CD4-positive, alpha-beta memory T cell (primary cell): ENCODE measurements around the gene COL4A2. TPM values are rescaled to one million over a fixed set of nuclear protein-coding genes. Genes with fewer than 3 reads are reported as not detected.

Experiments
- CTCF ChIA-PET: fragments of 350-600 bp; sonication (Branson Sonifier 250); formaldehyde crosslinking; loops from one replicate; lab custom pipeline; 2021; ENCODE audit warnings: inconsistent platforms; ENCODE audit not compliant: partially characterized antibody; lab: Charles Lee
- POLR2A ChIA-PET: fragments of 350-600 bp; sonication (Branson Sonifier 250); formaldehyde crosslinking; loops from one replicate; lab custom pipeline; 2021; ENCODE audit not compliant: partially characterized antibody; lab: Charles Lee
- DNase-seq, 5 donors: peaks; one replicate each; pipeline versions ENCODE4 v3.0.0 to v3.0.0-alpha.2; 2020 to 2022; ENCODE audit warnings: mixed read lengths in 1 of 5
- H3K27ac ChIP-seq: one replicate; pipeline ENCODE4 v1.7.0; 2013; ENCODE audit warnings: low read depth, low read length
- H3K27me3 ChIP-seq: 2 replicates; pipeline ENCODE4 v1.7.0; 2013; ENCODE audit warnings: mild to moderate bottlenecking, low read length, moderate library complexity; ENCODE audit not compliant: insufficient read depth
- H3K36me3 ChIP-seq: 2 replicates; pipeline ENCODE4 v1.7.0; 2013; ENCODE audit warnings: mild to moderate bottlenecking, low read length, moderate library complexity; ENCODE audit not compliant: insufficient read depth
- H3K4me1 ChIP-seq: 2 replicates; pipeline ENCODE4 v1.7.0; 2013; ENCODE audit warnings: mild to moderate bottlenecking, low read length, moderate library complexity; ENCODE audit not compliant: insufficient read depth
- H3K4me3 ChIP-seq, 2 donors: one replicate each; pipeline ENCODE4 v1.7.0; 2013; ENCODE audit warnings: low read length in 2 of 2, mild to moderate bottlenecking in 1 of 2
- H3K9me3 ChIP-seq, 2 donors: one replicate each; pipeline ENCODE4 v1.7.0; 2013; ENCODE audit warnings: low read length in 2 of 2, control low read depth in 1 of 2; ENCODE audit not compliant: control insufficient read depth in 1 of 2
- H3K27ac Mint-ChIP-seq, 7 donors: one replicate each; pipeline ENCODE4 v1.8.0; 2020 to 2021; ENCODE audit warnings: mixed read lengths in 7 of 7, mild to moderate bottlenecking in 6 of 7, inconsistent platforms in 3 of 7, moderate library complexity in 3 of 7
- H3K27me3 Mint-ChIP-seq, 2 donors: one replicate each; pipeline ENCODE4 v1.8.0; 2020 to 2021; ENCODE audit warnings: mixed read lengths in 2 of 2
- H3K36me3 Mint-ChIP-seq, 2 donors: one replicate each; pipeline ENCODE4 v1.8.0; 2020 to 2021; ENCODE audit warnings: mixed read lengths in 2 of 2, inconsistent platforms in 1 of 2, mild to moderate bottlenecking in 1 of 2
- H3K4me1 Mint-ChIP-seq, 4 donors: one replicate each; pipeline ENCODE4 v1.8.0; 2020 to 2021; ENCODE audit warnings: mixed read lengths in 4 of 4, mild to moderate bottlenecking in 1 of 4
- H3K4me3 Mint-ChIP-seq, 8 donors: one replicate each; pipeline ENCODE4 v1.8.0; 2020 to 2021; ENCODE audit warnings: mixed read lengths in 8 of 8, mild to moderate bottlenecking in 7 of 8, moderate library complexity in 6 of 8, inconsistent platforms in 3 of 8
- H3K9me3 Mint-ChIP-seq, 8 donors: one replicate each; pipeline ENCODE4 v1.8.0; 2020 to 2021; ENCODE audit warnings: mixed read lengths in 8 of 8, mild to moderate bottlenecking in 5 of 8, inconsistent platforms in 3 of 8, moderate library complexity in 1 of 8
- intact Hi-C: fragments of 100-400 bp; cut with micrococcal nuclease; formaldehyde crosslinking; loops from one replicate; pipeline ENCODE4 v1.15.1; 2023
- polyA plus RNA-seq, 2 donors: library from polyadenylated mRNA; unstranded; fragments of 300-500 nt; fragmentation: Illumina TruSeq; gene quantifications; one replicate each; pipeline ENCODE4 v1.2.3, GENCODE V29; 2021
- total RNA-seq, 2 experiments: library from RNA; stranded (reverse); gene quantifications; one replicate each; pipeline ENCODE4 v1.2.3, GENCODE V29; 2021

Gene COL4A2
- total and polyA plus RNA-seq, 4 experiments from 2014 or later: not detected

GRCh38 chr13:110262508-110263291 lies 44.4 kb upstream of the COL4A2 start:
- no peak overlapping the region for H3K4me3 Mint-ChIP-seq
- Histone ChIP-seq H3K9me3 (no peaks in the 10 kb centered on the region), H3K36me3 (no peaks in the 10 kb centered on the region), H3K4me3 (no peak overlapping the region), H3K27me3 (no peaks in the 10 kb centered on the region), H3K27ac (no peak overlapping the region), H3K4me1 (no peaks in the 10 kb centered on the region)
- no peaks in the 10 kb centered on the region for H3K4me1 Mint-ChIP-seq
- H3K27ac Mint-ChIP-seq: no peak overlapping the region
- DNase-seq: no peak
- peaks cover 0 to 2% (median 0%) of the 10 kb centered on the region in 8 donors for H3K9me3 Mint-ChIP-seq
- intact Hi-C loops: no loop called here
- CTCF ChIA-PET: no interaction called here
- H3K27me3 Mint-ChIP-seq: peaks cover 6 to 7% of the 10 kb centered on the region in 2 donors
- no peaks in the 10 kb centered on the region for H3K36me3 Mint-ChIP-seq
- POLR2A ChIA-PET: no interaction called here

DNA sequence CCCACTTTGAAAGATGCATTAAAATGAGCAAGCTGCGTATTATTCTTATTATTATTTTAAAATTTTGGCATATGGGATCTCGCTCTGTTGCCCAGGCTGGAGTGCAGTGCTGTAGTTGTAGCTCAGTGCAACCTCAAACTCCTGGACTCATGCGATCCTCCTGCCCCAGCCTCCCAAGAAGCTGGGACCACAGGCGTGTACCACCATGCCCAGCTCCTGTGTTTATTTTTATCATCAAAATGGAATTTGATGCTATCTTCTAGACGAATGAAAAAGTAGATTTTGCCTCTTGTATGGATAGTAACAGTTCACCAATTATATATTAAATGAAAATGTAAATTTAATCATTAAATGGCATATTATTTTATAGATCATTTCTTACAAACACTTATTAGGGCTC lies 43.7 kb upstream of the COL4A2 start:
- DNase-seq: no peak
- POLR2A ChIA-PET: no interaction called here
- CTCF ChIA-PET: no interaction called here
- no peak overlapping the region for H3K27ac Mint-ChIP-seq
- Histone ChIP-seq H3K4me3 (no peak overlapping the region), H3K27ac (no peak overlapping the region), H3K27me3 (no peaks in the 10 kb centered on the region), H3K36me3 (no peaks in the 10 kb centered on the region), H3K4me1 (no peaks in the 10 kb centered on the region), H3K9me3 (no peaks in the 10 kb centered on the region)
- H3K9me3 Mint-ChIP-seq: peaks cover 0 to 2% (median 0%) of the 10 kb centered on the region in 8 donors
- no peaks in the 10 kb centered on the region for H3K4me1 Mint-ChIP-seq
- H3K27me3 Mint-ChIP-seq: peaks cover 6 to 7% of the 10 kb centered on the region in 2 donors
- intact Hi-C loops: no loop called here
- H3K4me3 Mint-ChIP-seq: no peak overlapping the region
- H3K36me3 Mint-ChIP-seq: no peaks in the 10 kb centered on the region

GRCh38 chr13:110263888-110264287 lies 43.2 kb upstream of the COL4A2 start:
- ChIA-PET CTCF (no interaction called here), POLR2A (no interaction called here)
- Histone ChIP-seq H3K36me3 (no peaks in the 10 kb centered on the region), H3K4me1 (no peaks in the 10 kb centered on the region), H3K27ac (no peak overlapping the region), H3K4me3 (no peak overlapping the region), H3K9me3 (no peaks in the 10 kb centered on the region), H3K27me3 (no peaks in the 10 kb centered on the region)
- no peaks in the 10 kb centered on the region for H3K36me3 Mint-ChIP-seq
- peak overlapping the region in 1 of 7 donors; percentile 35 for H3K27ac Mint-ChIP-seq
- H3K4me1 Mint-ChIP-seq: no peaks in the 10 kb centered on the region
- intact Hi-C loops: no loop called here
- DNase-seq: no peak
- peaks cover 0 to 2% (median 0%) of the 10 kb centered on the region in 8 donors for H3K9me3 Mint-ChIP-seq
- peaks cover 6 to 7% of the 10 kb centered on the region in 2 donors for H3K27me3 Mint-ChIP-seq
- H3K4me3 Mint-ChIP-seq: no peak overlapping the region

DNA sequence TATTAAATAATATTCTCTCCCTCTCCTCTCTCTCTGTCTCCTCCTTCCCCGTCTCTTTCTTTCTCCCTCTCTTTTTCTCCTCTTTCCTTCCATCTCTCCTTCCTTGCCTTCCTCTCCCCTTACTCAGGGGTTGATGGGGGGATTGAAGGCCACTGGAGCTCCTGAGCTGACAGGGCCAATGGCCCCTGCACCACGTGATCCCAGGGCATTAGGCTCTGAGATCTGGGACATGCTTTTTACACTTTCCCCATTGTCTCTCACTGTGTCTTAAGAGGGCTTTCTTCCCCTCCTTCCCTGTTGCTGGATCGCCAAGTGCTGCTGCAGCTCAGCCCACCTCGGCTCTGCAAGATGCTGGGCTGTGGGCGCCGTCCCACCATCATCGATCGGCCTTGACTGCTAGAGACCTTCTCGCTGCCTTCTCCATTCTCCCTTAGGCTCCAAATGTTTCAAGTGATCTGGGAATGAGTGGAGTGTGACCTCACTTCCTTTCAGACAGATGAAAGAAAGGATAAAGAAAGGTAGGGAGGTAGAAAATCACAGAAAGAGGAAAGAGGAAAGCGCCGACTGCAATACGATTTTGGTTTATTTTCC lies 42.3 kb upstream of the COL4A2 start:
- intact Hi-C loops: no loop called here
- H3K4me1 Mint-ChIP-seq: no peaks in the 10 kb centered on the region
- peaks cover 6% of the 10 kb centered on the region in 2 donors for H3K27me3 Mint-ChIP-seq
- no peak overlapping the region for H3K4me3 Mint-ChIP-seq
- no peaks in the 10 kb centered on the region for H3K9me3 ChIP-seq
- no peaks in the 10 kb centered on the region for H3K36me3 Mint-ChIP-seq
- H3K27ac ChIP-seq: no peak overlapping the region
- no peaks in the 10 kb centered on the region for H3K36me3 ChIP-seq
- no peak overlapping the region for H3K27ac Mint-ChIP-seq
- H3K4me3 ChIP-seq: no peak overlapping the region
- POLR2A ChIA-PET: no interaction called here
- CTCF ChIA-PET: no interaction called here
- H3K9me3 Mint-ChIP-seq: peaks cover 0 to 2% (median 0%) of the 10 kb centered on the region in 8 donors
- no peaks in the 10 kb centered on the region for H3K27me3 ChIP-seq
- no peak for DNase-seq
- no peaks in the 10 kb centered on the region for H3K4me1 ChIP-seq

- intact Hi-C loops: no loop called here
- DNase-seq: no peak
- no peaks in the 10 kb centered on the region for H3K36me3 ChIP-seq
- no peak overlapping the region for H3K4me3 ChIP-seq
- H3K27me3 ChIP-seq: no peaks in the 10 kb centered on the region
- Mint-ChIP-seq H3K4me1 (no peaks in the 10 kb centered on the region), H3K27ac (no peak overlapping the region), H3K9me3 (no peaks in the 10 kb centered on the region), H3K27me3 (peaks cover 3 to 6% of the 10 kb centered on the region in 2 donors), H3K36me3 (no peaks in the 10 kb centered on the region), H3K4me3 (no peak overlapping the region)
- H3K27ac ChIP-seq: no peak overlapping the region
- ChIA-PET POLR2A (no interaction called here), CTCF (no interaction called here)
- H3K4me1 ChIP-seq: no peaks in the 10 kb centered on the region
- H3K9me3 ChIP-seq: no peaks in the 10 kb centered on the region
Observed at GRCh38 chr13:110265341-110265681, 41.8 kb upstream of the COL4A2 start.

DNA sequence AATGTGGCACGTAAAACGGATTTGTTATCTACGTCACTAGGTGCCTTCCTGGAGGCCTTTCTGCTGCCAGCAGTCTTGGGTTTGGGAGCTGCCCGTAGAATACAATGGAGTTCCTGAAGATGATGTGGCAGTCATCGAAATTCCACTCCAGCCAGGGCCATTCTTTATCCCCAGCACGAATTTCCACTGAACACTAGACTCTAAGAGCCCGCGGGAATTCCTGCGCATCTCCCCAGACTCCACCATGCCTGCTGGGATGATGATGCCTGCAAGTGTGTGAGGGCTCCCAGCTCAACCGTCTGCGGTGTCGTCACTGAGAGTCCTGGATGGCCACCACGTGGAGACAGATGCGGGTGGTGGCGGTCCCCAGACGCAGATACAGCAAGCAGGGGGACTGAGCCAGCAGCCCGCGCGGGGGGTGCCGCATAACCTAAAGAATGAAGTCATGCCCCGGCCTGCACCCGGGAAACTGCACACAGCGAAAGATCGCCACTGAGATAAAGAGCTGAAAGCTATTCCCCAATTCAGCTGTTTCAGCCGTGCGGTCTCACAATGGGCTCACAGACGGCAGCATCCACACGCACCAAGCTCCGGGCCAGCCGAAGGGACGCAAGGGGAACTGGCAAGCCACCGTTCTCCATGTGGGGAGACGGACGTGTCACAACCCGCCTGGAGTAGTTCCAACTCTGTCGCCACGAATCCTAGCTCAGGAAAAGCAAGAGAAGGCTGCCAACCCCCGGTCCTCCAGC lies 41.2 kb upstream of the COL4A2 start:
- H3K9me3 Mint-ChIP-seq: no peaks in the 10 kb centered on the region

DNA sequence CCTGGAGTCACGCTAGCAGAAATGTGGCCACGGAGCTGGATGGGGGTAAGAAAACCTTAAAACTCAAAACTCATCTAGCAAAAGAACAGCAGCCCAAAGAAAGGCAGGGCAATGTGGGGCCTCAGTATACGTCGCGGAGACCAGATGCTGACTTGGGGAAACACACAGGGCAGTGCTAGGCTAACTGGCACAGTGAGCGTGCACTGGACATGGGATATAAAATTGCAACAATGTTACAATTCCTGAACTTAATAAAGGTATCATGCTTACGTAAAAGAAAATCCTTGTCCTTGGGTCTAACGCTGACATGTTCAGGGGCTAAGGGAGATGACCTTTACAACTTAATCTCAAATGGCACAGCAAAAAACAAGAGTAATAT lies 40.7 kb upstream of the COL4A2 start:
- Mint-ChIP-seq H3K36me3 (no peaks in the 10 kb centered on the region), H3K9me3 (no peaks in the 10 kb centered on the region), H3K4me3 (no peak overlapping the region), H3K27ac (no peak overlapping the region), H3K4me1 (no peaks in the 10 kb centered on the region), H3K27me3 (peaks cover 4 to 10% of the 10 kb centered on the region in 2 donors)
- intact Hi-C loops: no loop called here
- H3K4me3 ChIP-seq: no peak overlapping the region
- H3K27me3 ChIP-seq: no peaks in the 10 kb centered on the region
- POLR2A ChIA-PET: no interaction called here
- no peak for DNase-seq
- H3K9me3 ChIP-seq: no peaks in the 10 kb centered on the region
- no peaks in the 10 kb centered on the region for H3K36me3 ChIP-seq
- H3K27ac ChIP-seq: no peak overlapping the region
- CTCF ChIA-PET: no interaction called here
- H3K4me1 ChIP-seq: no peaks in the 10 kb centered on the region

More for the DNA sequence above, 41.2 kb upstream of the COL4A2 start:
- Histone ChIP-seq H3K4me3 (no peak overlapping the region), H3K27ac (no peak overlapping the region), H3K9me3 (no peaks in the 10 kb centered on the region), H3K27me3 (no peaks in the 10 kb centered on the region), H3K36me3 (no peaks in the 10 kb centered on the region), H3K4me1 (no peaks in the 10 kb centered on the region)
- CTCF ChIA-PET: no interaction called here
- H3K27ac Mint-ChIP-seq: no peak overlapping the region
- no peaks in the 10 kb centered on the region for H3K36me3 Mint-ChIP-seq
- intact Hi-C loops: no loop called here
- H3K4me3 Mint-ChIP-seq: no peak overlapping the region
- H3K4me1 Mint-ChIP-seq: no peaks in the 10 kb centered on the region
- H3K27me3 Mint-ChIP-seq: peaks cover under 1 to 8% of the 10 kb centered on the region in 2 donors
- POLR2A ChIA-PET: no interaction called here
- DNase-seq: no peak
